PFSK-1 (cell line): ENCODE measurements around the gene PSEN2.

Source experiments
- POLR2AphosphoS5 ChIP-seq: IDR thresholded peaks from 2 replicates; pipeline ENCODE4 v1.6.1; 2012; ENCODE audit warnings: low read depth, mild to moderate bottlenecking, control low read depth, low read length, moderate library complexity
- SIN3A ChIP-seq: IDR thresholded peaks from 2 replicates; pipeline ENCODE4 v1.6.1; 2012; ENCODE audit warnings: mild to moderate bottlenecking, low read length, moderate library complexity, borderline replicate concordance; ENCODE audit not compliant: insufficient read depth
- TAF1 ChIP-seq: IDR thresholded peaks from 2 replicates; pipeline ENCODE4 v1.6.1; 2012; ENCODE audit warnings: low read length, control low read depth, borderline replicate concordance; ENCODE audit not compliant: insufficient read depth

GRCh38 chr1:226912587-226913176, 42.3 kb downstream of the PSEN2 start:
- TF ChIP-seq POLR2AphosphoS5 (no peak), TAF1 (no peak), SIN3A (no peak)
